Activated T-helper 1 cell treated with anti-CD3 and anti-CD28 coated beads, Interleukin-12 subunit alpha, Interleukin-12 subunit beta, Interleukin-2, Interleukin-4 antibody, amounts not matched to agents 30 ng/mL and 10 ng/mL and 1 ng/mL, durations not matched to agents 14 hours and 24 hours and 36 hours (primary cell): ENCODE data around the gene SULT6B1. TPM values are rescaled to one million over a fixed set of nuclear protein-coding genes. Genes with fewer than 3 reads are reported as not detected.
"Not testable (repeated sequence)": the region's sequence is repeated elsewhere in the genome, so short reads cannot be mapped to it uniquely, and the experiment has no call there.

Source experiments
- DNase-seq: peaks from one replicate; pipeline ENCODE4 v3.0.0; 2021; ENCODE audit warnings: low spot score
- H3K27ac Mint-ChIP-seq: one replicate; pipeline ENCODE4 v1.8.0; 2021; ENCODE audit warnings: mild to moderate bottlenecking, mixed read lengths
- H3K27me3 Mint-ChIP-seq: one replicate; pipeline ENCODE4 v1.8.0; 2022; ENCODE audit warnings: mild to moderate bottlenecking, moderate library complexity, mixed read lengths; ENCODE audit not compliant: insufficient read depth
- H3K36me3 Mint-ChIP-seq: one replicate; pipeline ENCODE4 v1.8.0; 2021; ENCODE audit warnings: low read depth, mixed read lengths
- H3K4me1 Mint-ChIP-seq: one replicate; pipeline ENCODE4 v1.8.0; 2021; ENCODE audit warnings: low read depth, mixed read lengths
- H3K4me3 Mint-ChIP-seq: one replicate; pipeline ENCODE4 v1.8.0; 2021; ENCODE audit warnings: mild to moderate bottlenecking, moderate library complexity, mixed read lengths
- H3K9me3 Mint-ChIP-seq: one replicate; pipeline ENCODE4 v1.8.0; 2021; ENCODE audit warnings: mixed read lengths
- intact Hi-C: fragments of 100-400 bp; cut with micrococcal nuclease; formaldehyde crosslinking; loops from one replicate; pipeline ENCODE4 v1.15.1; 2024
- total RNA-seq: library from RNA; stranded (reverse); gene quantifications from 2 replicates; pipeline ENCODE4 v1.2.3, GENCODE V29; 2022

SULT6B1 gene
- not detected in 2 replicates for total RNA-seq

- no peak within 1 kb of the TSS for H3K4me3 Mint-ChIP-seq
- H3K36me3 Mint-ChIP-seq = no peaks in the 10 kb centered on the region
- no peak for DNase-seq
- no peaks in the 10 kb centered on the region for H3K9me3 Mint-ChIP-seq
- H3K4me1 Mint-ChIP-seq = peaks cover 15% of the 10 kb centered on the region
- H3K27ac Mint-ChIP-seq = no peak within 1 kb of the TSS
- H3K27me3 Mint-ChIP-seq = peaks cover 24% of the 10 kb centered on the region
- intact Hi-C loops = no loop called here
These were observed at the start of gene SULT6B1 for GRCh38 chr2:37188570-37188969. TSS of gene SULT6B1 (minus strand) at chr2:37188670. CDS start at chr2:37188640, 30 bp downstream.

GRCh38 chr2:37232131-37232933 lies 43.9 kb upstream of the SULT6B1 start:
- Mint-ChIP-seq H3K9me3 (no peaks in the 10 kb centered on the region), H3K27ac (no peak overlapping the region), H3K27me3 (no peaks in the 10 kb centered on the region), H3K36me3 (peaks cover 28% of the 10 kb centered on the region), H3K4me1 (peaks cover 21% of the 10 kb centered on the region), H3K4me3 (no peak overlapping the region)
- intact Hi-C loops = loop anchor here (5.0 to 10.0 kb wide), 2 partner anchors 355 to 1142 kb away; partner anchors contain the start of gene ATL2
- DNase-seq = no peak

GRCh38 chr2:37231241-37232130 lies 43.0 kb upstream of the SULT6B1 start, which contains the start of the genes CEBPZ and NDUFAF7:
TSS of gene CEBPZ (minus strand) at chr2:37231596. CDS start at chr2:37231567, 29 bp downstream.
TSS of gene NDUFAF7 (plus strand) at chr2:37231658. CDS start at chr2:37231706, 48 bp downstream.
- H3K4me3 Mint-ChIP-seq = no peak within 1 kb of the TSS
- intact Hi-C loops = loop anchor here (1.0 to 10.0 kb wide), 17 partner anchors 13 to 1520 kb away; partner anchors contain the start of genes ATL2, CEBPZOS, GPATCH11 and HEATR5B
- no peak within 1 kb of the TSS for H3K27ac Mint-ChIP-seq
- H3K36me3 Mint-ChIP-seq = peaks cover 29% of the 10 kb centered on the region
- peaks cover 26% of the 10 kb centered on the region for H3K4me1 Mint-ChIP-seq
- H3K27me3 Mint-ChIP-seq = no peaks in the 10 kb centered on the region
- H3K9me3 Mint-ChIP-seq = no peaks in the 10 kb centered on the region
- peak; percentile 86 for DNase-seq

- peaks cover 28% of the 10 kb centered on the region for H3K36me3 Mint-ChIP-seq
- peaks cover 31% of the 10 kb centered on the region for H3K4me1 Mint-ChIP-seq
- no peak overlapping the region for H3K27ac Mint-ChIP-seq
- H3K4me3 Mint-ChIP-seq = no peak overlapping the region
- intact Hi-C loops = loop anchor here (2.0 to 10.0 kb wide), 3 partner anchors 136 to 1144 kb away; partner anchors contain the start of gene ATL2
- DNase-seq = no peak
- no peaks in the 10 kb centered on the region for H3K9me3 Mint-ChIP-seq
- H3K27me3 Mint-ChIP-seq = no peaks in the 10 kb centered on the region
These were observed 42.1 kb upstream of the SULT6B1 start for GRCh38 chr2:37230581-37230980.

GRCh38 chr2:37228788-37229187 lies 40.3 kb upstream of the SULT6B1 start:
- Mint-ChIP-seq H3K9me3 (no peaks in the 10 kb centered on the region), H3K27ac (no peak overlapping the region), H3K4me1 (peaks cover 22% of the 10 kb centered on the region), H3K4me3 (no peak overlapping the region), H3K36me3 (peaks cover 24% of the 10 kb centered on the region), H3K27me3 (no peaks in the 10 kb centered on the region)
- intact Hi-C loops = no loop called here
- no peak for DNase-seq

- Mint-ChIP-seq H3K9me3 (no peaks in the 10 kb centered on the region), H3K27ac (no peak overlapping the region), H3K36me3 (peaks cover 39% of the 10 kb centered on the region), H3K4me1 (peaks cover 37% of the 10 kb centered on the region), H3K27me3 (no peaks in the 10 kb centered on the region), H3K4me3 (no peak overlapping the region)
- intact Hi-C loops = no loop called here
- no peak for DNase-seq
These were observed 38.4 kb upstream of the SULT6B1 start for GRCh38 chr2:37226863-37227262.

GRCh38 chr2:37225129-37225528 lies 36.7 kb upstream of the SULT6B1 start:
- Mint-ChIP-seq H3K4me1 (peaks cover 44% of the 10 kb centered on the region), H3K36me3 (peaks cover 52% of the 10 kb centered on the region)
- H3K4me3 Mint-ChIP-seq, DNase-seq, intact Hi-C loops, H3K27me3 Mint-ChIP-seq, H3K9me3 Mint-ChIP-seq, H3K27ac Mint-ChIP-seq: not testable (repeated sequence)

GRCh38 chr2:37224063-37224462 lies 35.6 kb upstream of the SULT6B1 start:
- Mint-ChIP-seq H3K4me1 (peaks cover 39% of the 10 kb centered on the region), H3K27ac (no peak overlapping the region), H3K27me3 (no peaks in the 10 kb centered on the region), H3K36me3 (peaks cover 51% of the 10 kb centered on the region), H3K9me3 (no peaks in the 10 kb centered on the region), H3K4me3 (no peak overlapping the region)
- DNase-seq = no peak
- intact Hi-C loops = no loop called here

- H3K4me1 Mint-ChIP-seq = peaks cover 38% of the 10 kb centered on the region
- H3K9me3 Mint-ChIP-seq = no peaks in the 10 kb centered on the region
- peaks cover 54% of the 10 kb centered on the region for H3K36me3 Mint-ChIP-seq
- intact Hi-C loops = no loop called here
- DNase-seq = no peak
- no peak overlapping the region for H3K4me3 Mint-ChIP-seq
- H3K27ac Mint-ChIP-seq = no peak overlapping the region
- H3K27me3 Mint-ChIP-seq = no peaks in the 10 kb centered on the region
These were observed 34.7 kb upstream of the SULT6B1 start for GRCh38 chr2:37223131-37223530.

GRCh38 chr2:37219046-37219445 lies 30.6 kb upstream of the SULT6B1 start:
- H3K4me1 Mint-ChIP-seq = peaks cover 22% of the 10 kb centered on the region
- peaks cover 45% of the 10 kb centered on the region for H3K36me3 Mint-ChIP-seq
- no peak overlapping the region for H3K4me3 Mint-ChIP-seq
- H3K27ac Mint-ChIP-seq = no peak overlapping the region
- intact Hi-C loops = no loop called here
- no peaks in the 10 kb centered on the region for H3K9me3 Mint-ChIP-seq
- no peaks in the 10 kb centered on the region for H3K27me3 Mint-ChIP-seq
- no peak for DNase-seq

GRCh38 chr2:37215250-37215649 lies 26.8 kb upstream of the SULT6B1 start:
- intact Hi-C loops = no loop called here
- Mint-ChIP-seq H3K4me3 (no peak overlapping the region), H3K27me3 (no peaks in the 10 kb centered on the region), H3K27ac (no peak overlapping the region), H3K9me3 (no peaks in the 10 kb centered on the region), H3K4me1 (peaks cover 5% of the 10 kb centered on the region), H3K36me3 (peaks cover 39% of the 10 kb centered on the region)
- no peak for DNase-seq

GRCh38 chr2:37211939-37212338 lies 23.5 kb upstream of the SULT6B1 start:
- peaks cover 29% of the 10 kb centered on the region for H3K9me3 Mint-ChIP-seq
- peaks cover 16% of the 10 kb centered on the region for H3K4me1 Mint-ChIP-seq
- intact Hi-C loops = no loop called here
- H3K27me3 Mint-ChIP-seq = no peaks in the 10 kb centered on the region
- H3K36me3 Mint-ChIP-seq = peaks cover 68% of the 10 kb centered on the region
- no peak for DNase-seq
- H3K4me3 Mint-ChIP-seq = no peak overlapping the region
- H3K27ac Mint-ChIP-seq = no peak overlapping the region
